Measurements from ENCODE around the gene ARHGEF4. TPM values are rescaled to one million over a fixed set of nuclear protein-coding genes. Genes with fewer than 3 reads are reported as not detected.

Gene ARHGEF4
- total RNA-seq, 1 experiment from 2014 or later: 20.0 TPM

- Histone ChIP-seq H3K4me1 (replicated peaks; ENCODE audit: insufficient read depth) (peaks cover 19% of the 10 kb centered on the region), H3K27me3 (ENCODE audit: insufficient read depth, low read depth) (no peaks in the 10 kb centered on the region), H3F3A (ENCODE audit: insufficient read depth, low read depth) (peaks cover 5% of the 10 kb centered on the region; the same call in 1 of the 2 replicates), H3K4me3 (no peak overlapping the region), H4K20me1 (ENCODE audit: insufficient read depth) (no peaks in the 10 kb centered on the region), H3K9me3 (ENCODE audit: insufficient read depth, low read depth) (no peaks in the 10 kb centered on the region), H3K27ac (no peak overlapping the region), H3K4me2 (no peak overlapping the region), H3K79me2 (ENCODE audit: low read depth) (no peaks in the 10 kb centered on the region), H2AFZ (no peak overlapping the region), H3K36me3 (ENCODE audit: low read depth) (no peaks in the 10 kb centered on the region), H3K9me2 (ENCODE audit: insufficient read depth) (no peaks in the 10 kb centered on the region)
- no TSS peak for BruUV-seq (replicated peaks)
- CTCF ChIA-PET: no interaction called here
- intact Hi-C loops (cut with micrococcal nuclease; ENCODE audit: unreplicated experiment): loop anchor here (2.0 kb wide), 1 partner anchor 42 kb away; no protein-coding TSS in a partner anchor
- DNase-seq: no peak
- TF ChIP-seq EZH2 (IDR thresholded peaks at IDR 0.05; ENCODE audit: low read depth) (no peak), CTCF (conservative IDR thresholded peaks at IDR 0.05) (no peak)
- POLR2A ChIA-PET (ENCODE audit: unreplicated experiment): interaction anchor here (0.9 kb wide), 1 partner anchor 32 kb away, joined by 4 read pairs; no protein-coding TSS in a partner anchor
Measured at GRCh38 chr2:130878316-130878715, 41.6 kb downstream of the ARHGEF4 start.

- Histone ChIP-seq H3F3A (ENCODE audit: insufficient read depth, low read depth) (peaks cover 5% of the 10 kb centered on the region; the same call in 1 of the 2 replicates), H2AFZ (no peak overlapping the region), H3K36me3 (ENCODE audit: low read depth) (no peaks in the 10 kb centered on the region), H3K4me3 (no peak overlapping the region), H3K4me2 (no peak overlapping the region), H3K79me2 (ENCODE audit: low read depth) (no peaks in the 10 kb centered on the region), H3K27ac (no peak overlapping the region), H4K20me1 (ENCODE audit: insufficient read depth) (no peaks in the 10 kb centered on the region), H3K4me1 (replicated peaks; ENCODE audit: insufficient read depth) (peaks cover 19% of the 10 kb centered on the region), H3K9me3 (ENCODE audit: insufficient read depth, low read depth) (no peaks in the 10 kb centered on the region), H3K27me3 (ENCODE audit: insufficient read depth, low read depth) (no peaks in the 10 kb centered on the region), H3K9me2 (ENCODE audit: insufficient read depth) (no peaks in the 10 kb centered on the region)
- ChIA-PET POLR2A (ENCODE audit: unreplicated experiment) (no interaction called here), CTCF (interaction anchor here (0.6 kb wide), 1 partner anchor 24 kb away, joined by 3 read pairs; no protein-coding TSS in a partner anchor)
- BruUV-seq (replicated peaks): no TSS peak
- no peak for DNase-seq
- no peak for TF ChIP-seq EZH2 (IDR thresholded peaks at IDR 0.05; ENCODE audit: low read depth)
- no peak for TF ChIP-seq CTCF (conservative IDR thresholded peaks at IDR 0.05)
- intact Hi-C loops (cut with micrococcal nuclease; ENCODE audit: unreplicated experiment): loop anchor here (2.0 kb wide), 1 partner anchor 42 kb away; no protein-coding TSS in a partner anchor
Measured at GRCh38 chr2:130878933-130879332, 42.2 kb downstream of the ARHGEF4 start.

GRCh38 chr2:130882111-130882690 is 45.5 kb downstream of the ARHGEF4 start:
- no TSS peak for BruUV-seq (replicated peaks)
- peak in 1 of 2 experiments; percentile 46 for DNase-seq
- H3K4me2 ChIP-seq: peak overlapping the region; percentile 1; the same call in 1 of the 2 replicates
- 0 out of 2 replicates have a peak overlapping the region, but pooled peaks have one; percentile 1 for H3K27ac ChIP-seq
- ChIA-PET POLR2A (ENCODE audit: unreplicated experiment) (no interaction called here), CTCF (no interaction called here)
- no peaks in the 10 kb centered on the region for H4K20me1 ChIP-seq (ENCODE audit: insufficient read depth)
- H3K27me3 ChIP-seq (ENCODE audit: insufficient read depth, low read depth): no peaks in the 10 kb centered on the region
- peak overlapping the region; percentile 45; the same call in 1 of the 2 replicates for H2AFZ ChIP-seq
- intact Hi-C loops (cut with micrococcal nuclease; ENCODE audit: unreplicated experiment): no loop called here
- no peak overlapping the region for H3K4me3 ChIP-seq
- H3K9me3 ChIP-seq (ENCODE audit: insufficient read depth, low read depth): no peaks in the 10 kb centered on the region
- TF ChIP-seq EZH2 (IDR thresholded peaks at IDR 0.05; ENCODE audit: low read depth) (no peak), CTCF (conservative IDR thresholded peaks at IDR 0.05) (no peak)
- H3K9me2 ChIP-seq (ENCODE audit: insufficient read depth): no peaks in the 10 kb centered on the region
- peaks cover 19% of the 10 kb centered on the region for H3K4me1 ChIP-seq (replicated peaks; ENCODE audit: insufficient read depth)
- H3F3A ChIP-seq (ENCODE audit: insufficient read depth, low read depth): peaks cover 5% of the 10 kb centered on the region; the same call in 1 of the 2 replicates
- H3K36me3 ChIP-seq (ENCODE audit: low read depth): no peaks in the 10 kb centered on the region
- H3K79me2 ChIP-seq (ENCODE audit: low read depth): no peaks in the 10 kb centered on the region
